Stimulated activated CD8-positive, alpha-beta memory T cell treated with anti-CD3 and anti-CD28 coated beads, Interleukin-4, amount 100 ng/mL, for 1 hour (primary cell): Measurements from ENCODE around the gene BMAL2.

Experiments
- DNase-seq, 2 donors: peaks; one replicate each; pipeline ENCODE4 v3.0.0-alpha.2; 2020; ENCODE audit warnings: low read depth in 2 of 2, low spot score in 1 of 2

Gene BMAL2, protein sequence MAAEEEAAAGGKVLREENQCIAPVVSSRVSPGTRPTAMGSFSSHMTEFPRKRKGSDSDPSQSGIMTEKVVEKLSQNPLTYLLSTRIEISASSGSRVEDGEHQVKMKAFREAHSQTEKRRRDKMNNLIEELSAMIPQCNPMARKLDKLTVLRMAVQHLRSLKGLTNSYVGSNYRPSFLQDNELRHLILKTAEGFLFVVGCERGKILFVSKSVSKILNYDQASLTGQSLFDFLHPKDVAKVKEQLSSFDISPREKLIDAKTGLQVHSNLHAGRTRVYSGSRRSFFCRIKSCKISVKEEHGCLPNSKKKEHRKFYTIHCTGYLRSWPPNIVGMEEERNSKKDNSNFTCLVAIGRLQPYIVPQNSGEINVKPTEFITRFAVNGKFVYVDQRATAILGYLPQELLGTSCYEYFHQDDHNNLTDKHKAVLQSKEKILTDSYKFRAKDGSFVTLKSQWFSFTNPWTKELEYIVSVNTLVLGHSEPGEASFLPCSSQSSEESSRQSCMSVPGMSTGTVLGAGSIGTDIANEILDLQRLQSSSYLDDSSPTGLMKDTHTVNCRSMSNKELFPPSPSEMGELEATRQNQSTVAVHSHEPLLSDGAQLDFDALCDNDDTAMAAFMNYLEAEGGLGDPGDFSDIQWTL

GRCh38 chr12:27332714-27333402 is at the start of gene BMAL2:
Gene BMAL2 (plus strand): TSS chr12:27332836. CDS start chr12:27333073, 237 bp downstream.
- DNase-seq = no peak

- DNase-seq = no peak
These were observed 48.6 kb upstream of the BMAL2 start for GRCh38 chr12:27284021-27284420.

- DNase-seq = no peak
These were observed 47.9 kb upstream of the BMAL2 start for GRCh38 chr12:27284751-27285150.

GRCh38 chr12:27285403-27285802 is 47.2 kb upstream of the BMAL2 start:
- no peak for DNase-seq

DNA sequence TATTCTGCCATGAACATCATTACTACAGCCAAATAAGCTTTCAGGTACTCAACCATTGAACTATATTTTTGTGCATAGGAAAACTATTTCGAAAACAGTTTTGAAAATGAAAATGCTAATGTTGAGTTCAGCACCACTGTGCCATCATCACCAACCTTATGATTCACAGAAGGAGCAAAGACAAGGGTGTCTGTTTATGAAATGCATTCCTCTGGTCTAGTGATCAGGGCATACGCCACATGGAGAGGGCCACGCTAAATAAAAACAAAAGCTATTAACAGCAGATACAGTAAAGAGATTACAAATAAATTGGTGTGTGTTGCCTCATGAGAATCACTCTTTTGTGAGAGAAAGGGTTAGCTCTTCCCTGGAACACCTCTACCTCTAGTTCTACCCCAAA is 43.2 kb upstream of the BMAL2 start:
- DNase-seq = no peak

DNA sequence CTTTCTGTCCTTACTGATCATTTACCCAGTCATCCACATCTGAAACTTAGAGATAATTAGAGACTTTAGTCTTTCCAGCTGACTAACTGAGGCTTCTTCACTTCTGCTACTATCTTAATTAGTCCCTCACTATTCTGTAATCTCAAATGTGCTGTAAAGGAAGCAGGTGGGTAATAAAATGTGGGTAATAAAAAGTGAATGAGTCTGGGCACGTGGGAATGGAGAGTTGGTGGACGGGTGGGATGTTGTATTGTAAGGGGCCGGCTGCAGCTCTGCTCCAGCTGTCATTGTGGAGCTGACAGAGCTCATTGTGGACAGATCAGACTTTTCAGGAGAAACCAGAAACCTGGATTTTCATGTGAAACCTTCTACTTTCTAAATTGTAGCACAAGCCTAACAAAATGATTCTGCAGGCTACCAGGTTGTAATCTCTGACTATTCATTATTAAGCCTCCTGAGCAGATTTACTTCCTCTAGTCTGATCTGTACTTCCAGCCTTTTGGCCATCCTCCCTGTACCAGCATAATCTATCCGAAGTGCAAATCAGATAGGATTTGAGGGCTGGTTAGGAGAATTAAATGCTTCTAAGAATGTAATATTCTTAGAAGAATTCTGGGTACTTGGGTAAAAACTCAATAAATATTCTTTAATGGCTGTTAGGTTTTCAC is 42.0 kb upstream of the BMAL2 start:
- no peak for DNase-seq

DNA sequence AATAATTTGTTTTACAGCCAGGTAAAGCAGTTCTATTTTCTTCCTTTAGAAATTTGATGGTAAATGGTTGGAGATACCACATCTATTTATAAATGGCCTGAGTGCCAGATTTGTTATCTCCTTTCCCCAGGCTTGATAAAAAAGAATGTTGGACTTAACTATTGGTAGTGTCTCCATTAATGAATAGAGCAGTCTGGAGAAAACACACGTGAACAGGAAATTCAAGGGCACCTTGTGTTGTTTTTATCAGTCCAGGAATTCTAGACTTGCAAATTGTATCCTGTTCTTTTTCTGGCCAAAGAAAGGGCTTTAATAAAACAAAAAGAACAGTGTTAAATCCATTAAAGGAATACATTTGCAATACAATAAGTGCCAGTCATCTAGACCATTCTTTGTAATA is 40.8 kb upstream of the BMAL2 start:
- DNase-seq = no peak

- no peak for DNase-seq
These were observed 39.9 kb upstream of the BMAL2 start for GRCh38 chr12:27292718-27293117.

GRCh38 chr12:27293463-27293862 is 39.2 kb upstream of the BMAL2 start:
- no peak for DNase-seq

GRCh38 chr12:27296674-27297073 is 36.0 kb upstream of the BMAL2 start:
- no peak for DNase-seq

DNA sequence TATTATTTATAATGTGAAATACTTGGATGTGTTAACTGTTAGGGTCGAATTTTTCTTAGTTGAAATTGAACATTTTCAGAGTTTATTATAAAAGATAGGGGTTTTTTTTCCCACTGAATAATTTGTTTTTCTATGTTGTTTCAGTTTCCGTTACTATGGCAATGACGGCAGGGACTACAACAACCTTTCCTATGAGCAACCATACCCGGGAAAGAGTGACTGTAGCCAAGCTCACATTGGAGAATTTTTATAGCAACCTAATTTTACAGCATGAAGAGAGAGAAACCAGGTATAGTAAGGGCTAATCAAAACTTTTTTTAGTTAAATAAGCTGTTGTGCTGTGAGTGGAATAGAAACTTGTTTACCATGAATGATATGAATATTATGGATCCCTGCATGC is 35.1 kb upstream of the BMAL2 start:
- no peak for DNase-seq

DNA sequence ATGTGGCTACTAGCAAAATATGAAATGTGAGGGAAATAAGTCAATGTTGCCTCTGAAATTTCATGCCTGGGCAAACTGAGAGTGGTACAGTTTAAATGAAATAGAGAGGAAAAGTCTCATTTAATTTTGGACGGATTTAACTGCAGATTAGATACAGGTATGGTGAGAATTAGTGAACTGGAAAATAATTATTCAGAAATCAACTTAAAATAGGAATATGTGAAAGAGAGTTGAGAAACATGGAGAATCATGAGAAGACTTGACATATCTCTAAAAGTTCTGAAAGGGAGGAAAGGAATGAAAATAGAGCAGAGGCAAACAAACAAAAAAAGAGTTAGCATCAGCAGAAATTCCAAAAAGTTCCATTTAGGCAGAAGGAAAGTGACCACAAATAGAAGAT is 33.5 kb upstream of the BMAL2 start:
- no peak for DNase-seq

GRCh38 chr12:27300226-27300625 is 32.4 kb upstream of the BMAL2 start:
- no peak for DNase-seq

GRCh38 chr12:27303139-27304111 is 29.2 kb upstream of the BMAL2 start:
- no peak for DNase-seq

DNA sequence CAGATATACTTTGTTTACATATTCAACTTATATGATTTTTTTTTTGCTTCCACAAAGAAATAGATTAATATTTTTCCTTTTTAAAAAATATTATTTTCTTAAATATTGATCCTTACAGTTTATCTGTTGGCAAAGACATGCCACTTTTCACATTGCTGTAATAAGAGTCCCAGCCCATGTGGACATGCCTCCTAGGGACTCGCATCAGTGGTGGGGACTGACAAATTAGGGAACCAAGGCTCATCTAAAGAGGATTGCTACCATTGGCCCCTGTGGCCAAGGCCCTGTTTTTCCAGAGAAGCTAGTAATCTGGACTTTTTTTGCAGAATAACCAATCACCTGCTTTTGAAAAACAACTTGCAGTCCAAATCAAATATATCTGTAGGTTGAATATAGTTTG is 27.8 kb upstream of the BMAL2 start:
- DNase-seq = no peak

- DNase-seq = no peak
These were observed 26.8 kb upstream of the BMAL2 start for GRCh38 chr12:27305673-27306456.

DNA sequence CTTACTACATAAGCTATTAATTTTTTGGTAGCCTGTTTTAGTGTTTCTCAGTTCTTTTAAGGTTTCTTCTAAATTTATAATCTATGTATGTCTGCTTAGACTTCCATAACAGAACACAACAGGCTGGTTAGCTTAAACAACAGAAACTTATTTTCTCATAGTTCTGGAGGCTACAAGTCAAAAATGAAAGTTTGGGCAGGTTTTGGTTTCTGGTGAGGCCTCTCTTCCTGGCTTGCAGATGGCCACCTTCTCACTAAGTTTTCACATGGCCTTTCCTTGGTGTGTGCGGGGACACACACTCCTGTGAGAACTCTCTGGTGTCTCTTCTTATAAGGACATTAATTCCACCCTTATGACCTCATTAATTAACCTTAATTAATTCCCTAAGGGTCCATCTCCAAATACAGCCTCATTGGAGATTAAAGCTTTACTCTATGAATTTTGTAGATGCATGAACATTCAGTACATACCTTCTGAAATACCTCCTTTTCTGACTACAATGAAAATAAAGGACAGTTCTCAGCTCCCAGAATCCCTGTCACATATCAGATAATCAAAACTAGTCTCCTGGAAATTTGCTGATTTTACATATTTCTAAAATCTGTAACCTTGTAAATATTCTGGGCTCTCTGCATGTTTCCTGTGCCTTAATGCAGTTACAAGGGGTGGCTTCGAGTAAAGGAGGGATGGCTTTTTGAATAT is 23.2 kb upstream of the BMAL2 start:
- no peak for DNase-seq

DNA sequence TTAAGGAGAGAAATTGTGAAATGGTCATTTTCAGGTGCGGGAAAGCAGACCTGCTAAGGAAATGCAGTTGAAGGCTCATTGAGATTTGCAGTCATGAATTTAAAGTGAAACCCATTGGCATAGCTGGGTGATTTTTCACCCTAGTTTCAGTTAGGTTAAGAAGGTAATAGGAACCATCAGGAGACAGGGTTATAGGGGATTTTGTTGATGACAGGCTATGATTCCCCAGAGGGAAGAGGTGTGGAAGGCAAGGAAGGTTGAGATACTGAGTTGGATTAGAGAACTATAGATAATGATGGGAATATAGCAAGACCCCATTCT is 22.7 kb upstream of the BMAL2 start:
- DNase-seq = no peak

DNA sequence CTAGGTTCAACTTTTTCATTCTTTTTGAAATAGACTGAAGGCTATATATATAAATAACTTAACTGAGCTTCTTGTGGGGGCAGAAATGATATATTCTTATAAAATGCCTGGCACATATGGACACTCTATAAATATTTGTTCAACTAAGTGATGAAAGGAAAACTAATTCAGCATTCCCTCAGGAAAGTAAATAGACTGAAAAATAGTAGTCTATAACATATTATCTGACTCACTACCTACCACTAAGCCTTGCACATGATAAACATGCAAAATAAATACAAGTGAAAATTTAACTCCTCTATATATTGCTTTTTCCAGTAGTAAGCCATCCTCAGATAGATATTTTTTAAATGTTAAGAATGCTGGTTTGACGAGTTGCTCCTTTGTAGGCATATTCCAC is 15.7 kb upstream of the BMAL2 start:
- no peak for DNase-seq
